ENCODE measurements around the gene BSDC1.
A peak's percentile ranks its signal among the peaks of the same experiment; 100 is the strongest.
"Not testable (repeated sequence)": the region's sequence is repeated elsewhere in the genome, so short reads cannot be mapped to it uniquely, and the experiment has no call there.

Gene BSDC1

GRCh38 chr1:32357614-32358013, 36.6 kb downstream of the BSDC1 start:
- DNase-seq, result no peak

DNA sequence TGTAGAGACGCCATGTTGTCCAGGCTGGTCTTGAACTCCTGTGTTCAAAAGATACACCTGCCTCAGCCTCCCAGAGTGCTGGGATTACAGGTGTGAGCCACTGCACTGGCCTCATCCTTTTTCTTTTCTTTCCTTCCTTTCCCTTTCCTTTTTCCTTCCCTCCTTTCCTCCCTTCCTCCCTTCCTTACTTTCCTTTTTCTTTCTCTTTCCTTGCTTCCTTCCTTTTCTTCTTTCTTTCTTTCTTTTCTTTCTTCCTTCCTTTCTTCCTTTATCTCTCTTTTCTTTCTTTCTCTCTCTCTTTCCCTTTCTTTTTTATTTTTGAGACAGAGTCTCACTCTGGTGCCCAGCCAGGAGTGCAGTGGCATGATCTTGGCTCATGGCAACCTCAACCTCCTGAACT, 37.8 kb downstream of the BSDC1 start:
- no peak for DNase-seq

GRCh38 chr1:32355778-32356177, 38.5 kb downstream of the BSDC1 start:
- not testable (repeated sequence) for DNase-seq

GRCh38 chr1:32353886-32354570, 40.2 kb downstream of the BSDC1 start:
- peak; percentile 47 for DNase-seq

GRCh38 chr1:32353431-32353830, 40.8 kb downstream of the BSDC1 start:
- DNase-seq, result no peak

DNA sequence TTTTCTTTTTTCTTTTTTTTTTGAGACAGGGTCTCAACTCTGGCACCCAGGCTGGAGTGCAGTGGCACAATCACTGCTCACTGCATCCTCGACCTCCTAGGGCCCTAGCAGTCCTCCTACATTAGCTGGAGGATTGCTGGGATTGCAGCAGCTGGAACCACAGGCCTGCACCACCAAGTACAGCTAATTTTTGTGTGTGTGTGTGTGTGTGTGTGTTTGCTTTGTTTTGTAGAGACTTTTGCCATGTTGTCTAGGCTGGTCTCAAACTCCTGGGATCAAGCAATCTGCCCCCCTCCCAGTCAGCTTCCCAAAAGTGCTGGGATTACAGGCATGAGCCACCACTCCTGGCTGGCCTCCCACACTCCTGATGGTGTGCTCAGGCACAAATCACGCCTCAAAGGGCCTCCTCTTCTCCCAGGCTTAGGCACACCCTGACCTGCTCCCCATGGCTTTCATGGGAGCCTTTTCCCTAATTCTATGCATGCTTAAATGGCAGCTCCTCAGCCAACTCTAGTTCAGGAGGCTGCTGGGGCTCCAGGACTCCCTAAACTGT, 41.3 kb downstream of the BSDC1 start:
- no peak for DNase-seq

- no peak for DNase-seq
These were observed 41.9 kb downstream of the BSDC1 start for GRCh38 chr1:32352239-32352745.

GRCh38 chr1:32351399-32352238, 42.6 kb downstream of the BSDC1 start:
- peak; percentile 96 for DNase-seq

DNA sequence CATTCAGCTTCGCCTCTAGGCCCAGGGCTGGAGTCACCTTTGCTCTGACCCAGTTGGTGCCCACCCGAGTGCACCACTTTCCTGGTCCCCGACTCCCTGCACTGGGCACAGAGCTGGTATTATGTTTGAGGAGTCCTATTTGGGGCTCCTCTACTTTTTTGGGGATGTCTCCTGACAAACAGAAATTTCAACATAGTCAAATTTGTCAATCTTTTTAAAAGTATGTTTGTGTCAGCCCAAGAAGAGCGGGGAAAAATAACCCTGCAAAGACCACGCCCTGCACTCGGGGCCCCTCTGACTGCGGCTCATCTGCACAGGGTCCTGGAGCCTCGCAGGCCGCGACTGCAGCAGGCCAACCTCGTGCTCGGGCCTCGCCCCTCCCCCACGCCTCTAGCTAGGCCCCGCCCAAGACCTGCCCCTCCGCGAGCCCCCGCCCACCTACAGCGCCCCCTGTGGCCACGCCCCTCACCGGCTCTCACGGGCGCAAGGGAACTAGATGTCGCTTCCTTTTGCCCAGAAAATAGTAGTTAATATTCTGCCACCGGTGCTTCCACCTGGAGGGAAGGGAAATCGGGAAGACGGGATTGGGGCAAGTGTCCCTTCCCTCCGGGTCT, 43.3 kb downstream of the BSDC1 start:
- DNase-seq, result peak; percentile 73

DNA sequence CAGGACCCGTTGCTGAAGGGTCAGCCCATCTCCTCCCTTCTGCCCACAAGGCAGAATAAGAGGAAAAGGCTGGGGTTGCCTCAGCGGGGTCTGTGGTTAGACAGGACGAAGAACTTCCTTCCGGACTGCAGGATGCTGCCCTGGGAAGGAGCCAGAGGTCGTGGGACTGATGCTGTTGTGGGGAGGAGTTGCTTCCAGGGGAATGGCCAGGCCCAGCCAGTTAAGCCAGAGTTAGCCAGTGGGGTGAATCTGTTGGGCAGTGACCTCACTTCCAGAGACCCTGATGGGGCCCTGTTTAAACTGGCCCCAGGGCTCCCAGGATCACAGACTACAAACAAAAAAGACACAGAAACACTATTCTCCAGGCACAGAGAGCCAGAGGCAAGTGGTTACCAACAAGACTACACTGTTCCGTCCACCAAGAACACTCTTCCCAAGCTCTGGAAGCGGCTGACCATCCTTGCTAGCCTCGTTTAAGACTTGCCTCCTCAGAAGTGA, 45.0 kb downstream of the BSDC1 start:
- no peak for DNase-seq

DNA sequence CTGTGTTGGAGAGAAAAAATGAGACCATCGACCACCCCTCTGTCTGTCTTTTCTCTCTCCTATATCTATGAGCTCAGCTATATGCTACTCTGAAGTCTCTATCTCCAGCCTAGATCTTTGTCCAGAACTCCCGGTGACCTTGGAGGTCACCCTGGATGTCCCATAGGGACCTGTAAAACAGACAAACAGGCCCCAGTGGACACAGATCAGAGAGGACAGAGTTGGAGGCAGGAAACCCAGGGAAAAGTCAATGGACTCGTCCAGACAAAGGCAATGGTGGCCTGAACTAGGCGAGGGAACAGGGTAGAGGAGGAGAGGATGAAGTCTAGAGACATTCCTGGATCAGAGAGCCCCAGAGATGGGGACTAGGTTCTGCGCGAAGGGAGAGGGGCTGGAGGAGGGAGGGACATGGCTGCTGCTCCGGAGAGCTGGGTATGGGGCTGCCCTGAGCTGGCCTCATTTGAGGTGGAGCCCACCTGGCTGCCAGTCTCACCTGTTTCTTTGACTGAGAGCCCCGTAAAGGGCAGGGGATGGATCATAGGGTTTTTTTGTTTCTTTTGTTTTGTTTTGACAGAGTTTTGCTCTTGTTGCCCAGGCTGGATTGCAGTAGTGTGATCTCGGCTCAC, 47.6 kb downstream of the BSDC1 start:
- no peak for DNase-seq

DNA sequence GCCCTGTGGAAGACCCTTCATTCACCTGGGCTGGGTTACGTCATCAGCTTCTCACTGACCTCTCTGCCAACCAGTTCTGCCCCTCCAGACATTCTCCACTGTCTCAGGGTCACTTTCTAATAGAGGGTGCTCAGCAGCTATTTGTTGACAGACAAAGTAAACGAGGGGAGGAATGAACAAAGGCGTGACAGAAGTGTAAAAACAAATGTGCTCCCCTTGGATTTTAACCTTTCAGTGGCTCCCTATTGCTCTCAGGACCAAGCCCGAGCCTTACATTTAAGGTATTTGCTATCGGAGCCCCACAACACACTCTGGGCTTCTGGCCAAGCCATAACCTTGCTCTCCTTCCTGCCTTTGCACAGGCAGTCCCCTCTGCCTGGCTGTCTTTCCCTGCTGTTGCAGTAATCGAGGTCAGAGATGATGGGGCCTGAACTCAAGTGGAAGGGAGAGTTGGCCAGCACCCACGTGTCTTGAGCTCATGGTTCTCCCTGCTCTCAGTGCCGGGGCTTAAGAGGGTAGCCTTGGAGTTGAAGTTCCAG, 48.9 kb downstream of the BSDC1 start:
- DNase-seq, result no peak

DNA sequence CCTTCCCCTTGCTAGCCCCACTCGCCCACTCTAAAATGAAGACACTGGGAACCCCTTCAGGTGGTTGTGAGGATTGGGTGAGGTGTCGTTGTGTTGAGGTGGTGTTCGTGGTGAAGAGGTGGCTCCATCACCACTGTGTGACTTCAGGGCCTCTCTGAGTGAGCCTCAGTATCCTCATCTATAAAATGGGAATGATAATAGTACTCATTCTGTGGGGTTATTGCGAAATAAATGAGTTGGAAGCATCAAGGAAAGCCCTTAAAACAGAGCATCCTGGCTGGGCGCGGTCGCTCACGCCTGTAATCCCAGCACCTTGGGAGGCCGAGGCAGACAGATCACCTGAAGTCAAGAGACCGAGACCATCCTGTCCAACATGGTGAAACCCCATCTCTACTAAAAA, 51.5 kb downstream of the BSDC1 start:
- no peak for DNase-seq

DNA sequence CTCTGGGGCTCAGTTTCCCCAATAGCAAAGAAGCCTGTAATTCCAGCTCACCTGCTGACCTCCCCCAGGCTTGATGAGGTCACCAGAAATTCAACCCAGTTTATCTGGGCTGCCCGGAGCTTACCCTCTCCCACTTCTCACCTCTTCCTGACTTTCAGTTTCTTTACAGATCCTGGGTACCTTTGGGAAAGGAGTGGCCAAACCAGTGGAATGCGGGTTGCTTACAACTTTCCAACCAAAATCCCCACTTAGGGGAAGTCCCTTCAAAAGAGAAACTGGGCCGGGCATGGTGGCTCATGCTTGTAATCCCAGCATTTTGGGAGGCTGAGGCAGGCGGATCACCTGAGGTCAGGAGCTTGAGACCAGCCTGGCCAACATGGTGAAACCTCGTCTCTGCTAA, 52.3 kb downstream of the BSDC1 start:
- DNase-seq, result no peak

DNA sequence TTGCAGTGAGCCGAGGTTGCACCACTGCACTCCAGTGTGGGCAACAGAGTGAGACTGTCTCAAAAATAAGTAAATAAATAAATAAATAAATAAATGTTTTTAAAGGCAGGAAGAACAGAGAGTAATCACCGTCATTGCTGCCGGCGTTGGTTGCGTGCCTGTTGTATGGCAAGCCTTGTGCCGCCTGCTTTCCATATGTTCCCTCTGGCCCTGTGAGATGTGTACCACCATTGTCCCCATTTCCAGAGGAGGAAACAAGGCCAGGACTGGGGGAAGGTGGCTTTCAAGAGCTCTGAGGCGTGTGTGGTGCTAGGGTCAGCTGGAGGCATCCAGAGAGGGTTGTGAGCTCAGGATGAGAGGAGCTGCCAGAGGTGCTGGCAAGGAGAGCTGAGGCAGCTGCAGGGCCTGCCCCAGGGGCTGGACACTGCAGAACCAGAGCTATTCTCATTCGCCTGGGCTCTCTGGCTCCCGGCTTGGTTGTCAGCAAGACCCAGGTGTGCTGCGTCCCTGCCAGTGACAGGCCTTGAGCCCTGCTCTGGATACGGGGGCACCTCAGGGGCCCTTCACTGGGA, 53.0 kb downstream of the BSDC1 start:
- no peak for DNase-seq

GRCh38 chr1:32339363-32339978, 54.8 kb downstream of the BSDC1 start:
- peak; percentile 33 for DNase-seq

GRCh38 chr1:32338637-32339145, 55.5 kb downstream of the BSDC1 start:
- no peak for DNase-seq

GRCh38 chr1:32337855-32338636, 56.2 kb downstream of the BSDC1 start:
- no peak for DNase-seq

- peak; percentile 39 for DNase-seq
These were observed 57.1 kb downstream of the BSDC1 start for GRCh38 chr1:32336963-32337675.

DNA sequence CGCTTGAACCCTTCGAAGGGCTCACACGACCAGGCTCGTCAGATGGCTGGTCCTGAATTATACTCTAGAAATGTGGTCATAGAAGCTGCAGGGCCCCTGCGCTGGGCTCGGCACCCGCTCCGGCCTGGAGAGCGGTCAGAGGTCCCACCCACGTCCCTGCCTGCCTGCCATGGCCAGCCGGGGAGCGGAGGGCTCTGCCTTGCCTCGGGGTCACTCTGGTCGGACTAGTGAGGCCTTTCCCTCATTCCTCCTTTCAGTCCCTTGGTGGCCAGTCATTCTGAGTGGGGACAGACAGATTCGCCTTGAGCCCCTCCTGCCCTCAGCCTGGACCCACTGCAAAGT, 57.7 kb downstream of the BSDC1 start:
- no peak for DNase-seq
